Measurements from ENCODE around the gene CNTNAP5. TPM values are rescaled to one million over a fixed set of nuclear protein-coding genes. Genes with fewer than 3 reads are reported as not detected.

CNTNAP5 gene
- total and polyA plus RNA-seq, 2 of the 8 experiments (the other 6 are each of a cell fraction or from before 2014, with no cell fraction given): 0.11 to 0.76 TPM

DNA sequence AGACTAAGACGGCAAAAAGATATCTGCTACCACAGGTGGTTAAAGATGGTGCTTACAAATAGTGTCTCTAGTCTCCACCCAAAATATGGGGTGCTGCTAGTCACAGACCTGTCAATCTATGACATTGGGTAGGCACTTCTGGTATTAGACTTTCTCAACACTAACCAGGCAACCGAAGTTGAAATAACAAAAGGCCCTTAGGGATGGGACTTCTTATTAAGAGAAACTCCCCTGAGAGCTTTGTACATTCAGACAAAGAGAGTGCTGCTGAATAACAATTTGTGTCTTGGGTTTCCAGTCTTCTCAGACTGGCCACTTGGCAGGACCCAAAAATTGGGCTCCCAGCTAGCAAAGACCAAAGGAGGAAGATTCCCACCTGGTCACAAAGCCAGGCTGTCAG, 310.0 kb downstream of the CNTNAP5 start:
- WGBS, 2 experiments (ENCODE audit: extremely low coverage in 1 of 2, insufficient coverage in 1 of 2, insufficient read length in 1 of 2, insufficient replicate concordance in 2 of 2, low coverage in 1 of 2, low lambda C conversion rate in 2 of 2, missing lambda C conversion rate in 1 of 2): 94% methylated on average over 2 of the region's 2 CpGs; no CpG with 5 or more reads in 1 of the 2 experiments
- Histone ChIP-seq H3K27ac (ENCODE audit: low read depth, low read length) (no peak overlapping the region), H4K5ac (ENCODE audit: insufficient read length, low read depth, low read length) (no peak overlapping the region), H2BK120ac (replicated peaks; ENCODE audit: low read depth, low read length) (no peak overlapping the region), H2BK20ac (ENCODE audit: low read length) (no peak overlapping the region), H3K18ac (ENCODE audit: extremely low read depth, low read length) (no peak overlapping the region), H3K27me3 (replicated peaks in 1 of 4; ENCODE audit: control insufficient read depth in 3 of 4, extremely low read depth in 1 of 4, insufficient read depth in 3 of 4, low read length in 3 of 4) (no peaks in the 10 kb centered on the region), H3K56ac (replicated peaks; ENCODE audit: insufficient read length, low read depth, low read length) (no peak overlapping the region), H3K9ac (replicated peaks in 1 of 4; ENCODE audit: extremely low read depth in 1 of 4, low read depth in 3 of 4, low read length in 3 of 4) (no peak overlapping the region), H3K14ac (ENCODE audit: insufficient read length) (no peak overlapping the region), H2BK15ac (ENCODE audit: low read length) (no peak overlapping the region), H3K4me2 (ENCODE audit: insufficient read depth in 1 of 2, low read depth in 2 of 2, low read length in 2 of 2) (no peak overlapping the region), H3K23ac (ENCODE audit: insufficient read length) (no peak overlapping the region), H2AFZ (ENCODE audit: low read length) (no peak overlapping the region), H3K9me3 (ENCODE audit: insufficient read depth in 2 of 2, low read depth in 1 of 2, low read length in 1 of 2) (no peaks in the 10 kb centered on the region), H2BK5ac (ENCODE audit: low read depth, low read length) (no peak overlapping the region), H3K79me2 (ENCODE audit: control insufficient read depth in 1 of 2, insufficient read depth in 2 of 2, low read length in 2 of 2) (no peaks in the 10 kb centered on the region), H2BK12ac (ENCODE audit: low read depth, low read length) (no peak overlapping the region), H3K4me1 (replicated peaks in 1 of 4; ENCODE audit: control insufficient read depth in 3 of 4, insufficient read depth in 4 of 4, low read length in 3 of 4) (peaks cover 0 to 2% (median 0%) of the 10 kb centered on the region in 4 experiments; a peak in 1 of 7 replicates), H3K36me3 (ENCODE audit: control insufficient read depth in 2 of 4, insufficient read depth in 4 of 4, low read length in 3 of 4) (no peaks in the 10 kb centered on the region), H4K8ac (ENCODE audit: extremely low read depth, insufficient read depth, low read length) (no peak overlapping the region), H3K4me3 (ENCODE audit: extremely low read depth in 1 of 4, insufficient read depth in 2 of 4, low read depth in 3 of 4, low read length in 4 of 4) (no peak overlapping the region), H4K91ac (replicated peaks; ENCODE audit: insufficient read length, low read length) (no peak overlapping the region), H3K4ac (replicated peaks; ENCODE audit: insufficient read length, low read depth, low read length) (no peak overlapping the region), H2AK5ac (ENCODE audit: low read depth, low read length) (no peak overlapping the region), H4K20me1 (replicated peaks in 1 of 2; ENCODE audit: control insufficient read depth in 1 of 2, insufficient read depth in 2 of 2, low read length in 2 of 2) (no peaks in the 10 kb centered on the region), H3K79me1 (ENCODE audit: low read depth, low read length) (no peaks in the 10 kb centered on the region), H3K23me2 (ENCODE audit: low read depth, low read length) (no peaks in the 10 kb centered on the region)
- no peak for FAIRE-seq
- ChIA-PET CTCF (ENCODE audit: partially characterized antibody) (interaction anchor here (0.5 kb wide), 1 partner anchor 148 kb away, joined by 3 read pairs; no protein-coding TSS in a partner anchor), POLR2A (ENCODE audit: partially characterized antibody) (no interaction called here)
- DNase-seq (ENCODE audit: low read depth in 1 of 2, low spot score in 2 of 2): no peak
- no peak for TF ChIP-seq TEAD4 (IDR thresholded peaks at IDR 0.05; ENCODE audit: low read depth, low read length)
- TF ChIP-seq BRCA1 (IDR thresholded peaks at IDR 0.05; ENCODE audit: low read depth, low read length): no peak
- no peak for TF ChIP-seq YY1 (IDR thresholded peaks at IDR 0.05; ENCODE audit: low read depth, low read length)
- no peak for TF ChIP-seq NANOG (IDR thresholded peaks at IDR 0.05; ENCODE audit: insufficient read depth, low read depth, low read length, poor library complexity, severe bottlenecking)
- no peak for TF ChIP-seq CBX8 (IDR thresholded peaks at IDR 0.05; ENCODE audit: borderline replicate concordance, low read depth, low read length)
- TF ChIP-seq, protein P1, sequence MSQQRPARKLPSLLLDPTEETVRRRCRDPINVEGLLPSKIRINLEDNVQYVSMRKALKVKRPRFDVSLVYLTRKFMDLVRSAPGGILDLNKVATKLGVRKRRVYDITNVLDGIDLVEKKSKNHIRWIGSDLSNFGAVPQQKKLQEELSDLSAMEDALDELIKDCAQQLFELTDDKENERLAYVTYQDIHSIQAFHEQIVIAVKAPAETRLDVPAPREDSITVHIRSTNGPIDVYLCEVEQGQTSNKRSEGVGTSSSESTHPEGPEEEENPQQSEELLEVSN (IDR thresholded peaks at IDR 0.05): no peak
- TF ChIP-seq GABPA (IDR thresholded peaks at IDR 0.05; ENCODE audit: borderline replicate concordance, insufficient read depth, low read length): no peak
- no peak for TF ChIP-seq CEBPB (IDR thresholded peaks at IDR 0.05; ENCODE audit: low read depth, low read length)
- no peak for TF ChIP-seq EP300 (IDR thresholded peaks at IDR 0.05; ENCODE audit: borderline replicate concordance in 1 of 2, low read depth in 2 of 2, low read length in 2 of 2)
- TF ChIP-seq SP2 (IDR thresholded peaks at IDR 0.05; ENCODE audit: low read length): no peak
- no peak for TF ChIP-seq CBX5 (IDR thresholded peaks at IDR 0.05; ENCODE audit: low read depth, low read length)
- no peak for TF ChIP-seq ZNF274 (IDR thresholded peaks at IDR 0.05; ENCODE audit: borderline replicate concordance, extremely low read depth, low read length)
- TF ChIP-seq TCF12 (IDR thresholded peaks at IDR 0.05; ENCODE audit: low read depth, low read length): no peak
- TF ChIP-seq SRF (IDR thresholded peaks at IDR 0.05; ENCODE audit: low read depth, low read length): no peak

All from H1 (cell line).